CD4-positive, alpha-beta T cell treated with Interleukin-12 subunit alpha and Interleukin-12 subunit beta, for 1 hour (primary cell): ENCODE measurements around the gene PROCA1.

Experiments
- DNase-seq: peaks from one replicate; pipeline ENCODE4 v3.0.0-alpha.2; 2020

The PROCA1 gene

DNA sequence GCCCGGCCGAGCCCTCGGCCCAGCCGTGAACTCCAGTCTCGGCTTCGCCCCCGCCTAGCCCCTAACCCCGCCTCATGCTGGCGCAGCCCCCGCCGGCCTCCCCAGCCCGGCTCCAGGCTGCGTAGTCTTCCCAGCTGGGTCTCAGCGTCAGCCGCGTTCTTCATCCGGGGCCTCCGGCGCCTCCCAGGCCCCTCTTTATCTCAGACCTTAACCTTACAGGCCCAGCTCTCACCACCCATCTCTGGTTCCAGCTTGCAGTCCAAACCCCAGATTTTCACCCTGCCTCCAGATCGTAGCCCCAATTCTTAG lies at the start of gene PROCA1:
Gene PROCA1 (minus strand): TSS at position 166 of the 309 bp plus-strand sequence. CDS start 228 bp downstream, outside the sequence.
- peak; percentile 39 for DNase-seq

DNA sequence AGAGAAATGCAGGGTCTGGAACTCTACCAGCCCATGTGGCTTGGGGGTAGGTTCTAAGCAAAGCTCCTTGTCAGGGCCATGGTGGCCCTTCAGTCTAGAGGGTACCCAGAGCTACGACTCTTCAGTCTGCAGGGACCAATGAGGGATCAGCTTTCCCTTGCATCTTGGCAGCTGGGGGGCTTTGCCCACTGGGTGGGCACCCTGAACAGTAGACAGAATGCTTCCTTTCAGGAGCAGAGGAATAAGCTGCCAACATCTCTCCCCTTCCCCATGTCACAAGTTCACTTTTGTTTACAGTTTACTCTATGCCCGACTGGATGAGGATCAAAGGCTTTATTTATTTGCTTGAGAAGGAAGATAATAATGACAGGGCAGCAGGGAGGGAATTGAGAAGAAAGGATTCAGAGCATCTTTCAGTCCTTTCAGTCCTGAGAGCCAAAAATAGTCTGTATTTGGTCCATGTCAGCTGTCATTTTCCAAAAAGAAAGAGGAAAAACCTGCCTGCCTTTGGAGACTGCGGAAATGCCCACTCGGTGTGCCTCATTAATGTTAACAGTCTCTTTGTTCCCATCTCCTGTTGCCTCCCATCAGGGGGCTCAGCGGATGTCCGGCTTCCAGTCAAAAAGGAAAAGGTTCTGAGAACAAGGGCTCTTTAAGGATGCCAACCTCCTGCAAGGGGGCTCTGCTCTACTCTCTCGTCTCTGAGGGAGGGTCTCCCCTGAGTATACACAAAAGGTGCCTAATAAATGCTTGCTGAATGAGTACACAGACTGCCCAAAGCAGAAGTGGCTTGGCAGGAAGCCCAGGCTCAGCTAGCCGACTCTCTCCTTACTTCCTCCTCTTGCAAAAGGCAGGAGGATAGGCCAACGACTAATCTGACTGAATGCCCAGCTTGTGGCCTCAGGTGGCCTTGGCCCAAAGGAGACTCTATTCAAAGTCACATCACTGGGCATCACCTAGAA lies 49.2 kb upstream of the PROCA1 start:
- DNase-seq, result no peak

DNA sequence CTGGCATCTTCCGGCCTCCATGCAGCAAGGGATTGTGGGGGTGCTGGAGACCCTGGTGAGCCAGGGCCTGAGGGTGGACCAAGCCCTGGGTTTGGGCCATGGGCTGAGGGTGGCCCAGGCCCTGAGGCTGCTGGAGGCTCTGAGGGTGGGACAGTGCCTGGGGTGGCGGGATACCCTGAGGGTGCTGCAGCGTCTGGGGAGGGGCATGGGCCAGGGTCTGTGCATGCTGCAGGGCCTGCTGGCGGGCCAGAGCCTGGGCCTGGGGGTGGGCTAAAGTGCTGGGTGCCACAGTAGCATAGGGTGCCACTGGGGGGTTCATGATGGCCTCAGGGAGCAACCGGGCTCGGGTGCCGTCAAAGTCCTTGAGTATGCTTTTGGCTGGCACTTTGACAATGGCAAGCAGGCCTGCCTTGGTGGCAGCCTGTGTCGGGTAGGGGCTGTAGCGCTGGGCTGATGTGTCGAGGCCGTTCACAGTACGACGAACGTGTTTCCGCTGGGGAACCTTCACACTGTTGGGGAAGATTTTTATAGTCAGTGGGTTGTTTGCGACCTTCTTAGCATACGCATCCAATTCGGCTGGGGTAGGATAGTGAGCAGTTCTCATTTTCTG lies 47.7 kb upstream of the PROCA1 start:
- DNase-seq, result no peak

DNA sequence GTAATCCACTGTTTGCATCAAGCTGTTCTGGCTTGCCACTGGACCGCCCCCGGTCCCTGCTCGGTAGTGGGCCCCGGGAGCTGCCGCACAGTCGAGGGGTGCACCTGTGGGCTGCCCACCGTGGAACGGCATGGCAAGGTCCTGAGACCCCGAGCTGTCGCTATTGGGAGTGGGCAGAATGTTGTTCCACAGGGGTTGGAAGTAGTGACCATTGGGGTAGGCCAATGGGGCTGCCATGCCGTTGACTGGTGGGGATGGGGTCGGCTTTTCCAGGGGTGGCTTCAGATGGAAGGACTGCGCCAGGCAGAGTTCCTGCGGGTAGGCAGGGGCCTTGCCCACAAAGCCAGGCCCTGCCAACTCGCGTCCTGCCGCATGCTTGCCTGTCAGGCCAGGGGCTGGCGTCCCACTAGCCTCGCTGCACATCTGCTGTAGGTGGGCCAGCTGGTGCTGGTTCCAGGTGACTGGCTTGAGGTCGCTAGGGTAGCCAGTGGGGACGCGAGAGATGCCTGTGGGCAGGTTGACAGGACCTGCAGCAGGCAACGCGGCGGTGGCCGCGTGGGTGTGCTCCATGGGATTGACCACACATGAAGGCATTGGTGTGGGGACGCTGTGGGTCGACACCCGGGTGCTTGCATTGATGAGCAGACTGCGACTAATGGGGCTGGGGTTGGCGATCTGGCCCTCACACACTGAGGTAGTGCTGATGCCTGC lies 46.9 kb upstream of the PROCA1 start:
- DNase-seq, result no peak

DNA sequence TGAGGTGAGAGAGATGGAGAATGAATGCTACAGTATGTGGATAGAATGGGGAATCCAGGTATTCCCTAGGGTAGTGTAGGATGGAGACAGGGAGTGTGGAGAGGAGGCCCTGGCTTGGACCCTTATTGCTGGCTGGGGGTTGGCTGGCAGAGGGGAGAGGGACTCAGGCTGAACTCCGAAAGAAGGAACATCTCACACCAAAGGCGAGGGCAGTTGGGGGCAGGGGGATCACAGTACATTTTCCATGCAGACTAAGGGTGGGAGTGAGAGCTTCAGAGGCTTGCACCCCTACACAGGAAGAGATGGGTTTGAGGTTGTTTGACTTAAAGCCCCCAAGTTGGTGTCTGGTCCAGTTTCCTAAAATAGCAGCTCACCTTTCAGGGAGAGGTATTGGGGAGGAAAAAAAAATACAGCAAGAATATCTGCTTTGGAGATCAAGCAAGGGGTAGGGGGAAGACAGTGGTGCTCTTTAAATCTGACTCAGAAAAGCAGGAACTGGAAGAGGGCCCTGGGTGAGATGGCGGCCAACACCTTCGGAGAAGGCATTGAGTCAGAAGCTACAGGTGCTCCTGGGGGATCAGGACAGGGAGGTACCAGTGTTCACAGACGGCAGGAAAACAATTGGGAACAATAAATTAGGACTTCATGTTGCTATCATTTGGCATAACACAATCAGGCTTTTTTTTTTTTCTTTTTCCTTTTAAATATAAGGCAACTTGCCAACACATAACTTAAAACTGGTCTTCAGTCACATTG lies 44.5 kb upstream of the PROCA1 start:
- no peak for DNase-seq

GRCh38 chr17:28755486-28755885 lies 43.8 kb upstream of the PROCA1 start:
- no peak for DNase-seq

DNA sequence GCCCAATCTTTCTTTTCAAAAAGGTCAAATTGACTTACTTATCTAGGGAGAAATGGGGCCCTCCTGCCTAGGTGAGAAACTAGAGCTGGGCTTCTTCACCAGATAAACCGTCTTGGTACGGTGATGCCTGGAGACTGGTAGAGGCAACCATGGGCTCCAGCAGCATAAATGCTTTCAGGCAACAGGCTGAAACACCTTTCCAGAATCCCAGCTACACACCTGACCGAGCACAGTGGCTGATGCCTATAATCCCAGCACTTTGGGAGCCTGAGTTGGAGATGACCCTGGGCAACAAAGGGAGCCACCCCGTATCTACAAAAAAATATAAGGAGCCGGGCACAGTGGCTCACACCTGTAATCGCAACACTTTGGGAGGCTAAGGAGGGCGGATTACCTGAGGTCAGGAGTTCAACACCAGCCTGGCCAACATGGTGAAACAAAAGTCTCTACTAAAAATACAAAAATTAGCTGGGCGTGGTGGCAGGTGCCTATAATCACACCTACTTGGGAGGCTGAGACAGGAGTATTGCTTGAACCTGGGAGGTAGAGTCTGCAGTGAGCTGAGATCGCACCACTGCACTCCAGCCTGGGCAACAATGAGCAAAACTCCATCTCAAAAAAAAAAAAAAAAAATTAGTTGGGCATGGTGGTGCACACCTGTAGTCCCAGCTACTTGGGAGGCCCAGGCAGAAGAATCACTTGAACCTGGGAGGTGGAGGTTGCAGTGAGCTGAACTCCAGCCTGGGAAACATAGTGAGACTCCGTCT lies 40.1 kb upstream of the PROCA1 start:
- no peak for DNase-seq

GRCh38 chr17:28750178-28751047 lies 38.7 kb upstream of the PROCA1 start:
- DNase-seq, result peak; percentile 91

- no peak for DNase-seq
Measured at GRCh38 chr17:28749516-28750177, 38.0 kb upstream of the PROCA1 start.

- DNase-seq, result no peak
Measured at GRCh38 chr17:28748852-28749515, 37.3 kb upstream of the PROCA1 start.

DNA sequence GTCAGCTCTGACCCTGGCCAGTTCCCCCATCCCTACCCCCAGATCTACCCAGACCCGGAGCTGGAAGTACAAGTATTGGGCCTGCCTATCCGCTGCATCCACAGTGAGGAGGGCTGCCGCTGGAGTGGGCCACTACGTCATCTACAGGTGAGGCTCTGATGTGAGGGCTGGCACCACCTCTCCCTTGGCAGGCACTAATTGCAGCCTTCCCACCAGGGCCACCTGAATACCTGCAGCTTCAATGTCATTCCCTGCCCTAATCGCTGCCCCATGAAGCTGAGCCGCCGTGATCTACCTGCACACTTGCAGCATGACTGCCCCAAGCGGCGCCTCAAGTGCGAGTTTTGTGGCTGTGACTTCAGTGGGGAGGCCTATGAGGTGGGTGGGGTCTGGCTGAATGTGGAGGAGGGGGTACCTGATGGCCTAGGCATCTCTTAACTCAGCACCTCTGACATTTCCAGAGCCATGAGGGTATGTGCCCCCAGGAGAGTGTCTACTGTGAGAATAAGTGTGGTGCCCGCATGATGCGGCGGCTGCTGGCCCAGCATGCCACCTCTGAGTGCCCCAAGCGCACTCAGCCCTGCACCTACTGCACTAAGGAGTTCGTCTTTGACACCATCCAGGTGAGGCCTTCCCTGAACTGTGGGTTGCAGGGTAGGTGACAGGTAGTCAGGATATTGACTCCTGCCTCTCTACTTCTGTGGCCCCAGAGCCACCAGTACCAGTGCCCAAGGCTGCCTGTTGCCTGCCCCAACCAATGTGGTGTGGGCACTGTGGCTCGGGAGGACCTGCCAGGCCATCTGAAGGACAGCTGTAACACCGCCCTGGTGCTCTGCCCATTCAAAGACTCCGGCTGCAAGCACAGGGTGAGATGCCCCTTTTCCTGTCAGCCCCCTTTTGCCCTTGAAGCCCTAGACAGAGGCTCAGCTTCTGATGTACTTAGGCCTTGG lies 36.4 kb upstream of the PROCA1 start:
- no peak for DNase-seq

GRCh38 chr17:28747051-28747691 lies 35.5 kb upstream of the PROCA1 start:
- DNase-seq, result no peak

DNA sequence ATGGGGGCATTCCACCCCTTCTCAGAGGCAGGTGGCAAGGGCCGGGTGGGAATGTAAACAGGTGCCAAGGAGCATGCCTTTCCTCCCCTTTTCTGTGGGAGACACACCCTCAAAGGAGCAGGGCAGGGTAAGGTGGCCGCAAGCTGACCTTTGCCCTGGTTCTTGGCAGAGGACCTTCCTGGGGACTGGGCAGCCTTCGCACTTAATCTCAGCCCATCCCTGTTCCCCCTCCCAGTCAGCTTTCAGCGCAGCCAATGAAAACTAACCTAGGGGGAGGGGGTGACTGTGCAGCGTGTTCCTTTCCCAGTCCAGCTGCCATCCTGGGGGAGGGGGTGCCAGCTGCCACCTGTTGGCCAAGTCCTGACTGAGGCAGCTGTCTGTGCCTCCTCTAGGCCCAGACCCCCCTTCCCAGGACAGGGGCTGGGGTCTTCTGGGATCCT lies 34.9 kb upstream of the PROCA1 start:
- no peak for DNase-seq

- no peak for DNase-seq
Measured at GRCh38 chr17:28745786-28746411, 34.2 kb upstream of the PROCA1 start.

DNA sequence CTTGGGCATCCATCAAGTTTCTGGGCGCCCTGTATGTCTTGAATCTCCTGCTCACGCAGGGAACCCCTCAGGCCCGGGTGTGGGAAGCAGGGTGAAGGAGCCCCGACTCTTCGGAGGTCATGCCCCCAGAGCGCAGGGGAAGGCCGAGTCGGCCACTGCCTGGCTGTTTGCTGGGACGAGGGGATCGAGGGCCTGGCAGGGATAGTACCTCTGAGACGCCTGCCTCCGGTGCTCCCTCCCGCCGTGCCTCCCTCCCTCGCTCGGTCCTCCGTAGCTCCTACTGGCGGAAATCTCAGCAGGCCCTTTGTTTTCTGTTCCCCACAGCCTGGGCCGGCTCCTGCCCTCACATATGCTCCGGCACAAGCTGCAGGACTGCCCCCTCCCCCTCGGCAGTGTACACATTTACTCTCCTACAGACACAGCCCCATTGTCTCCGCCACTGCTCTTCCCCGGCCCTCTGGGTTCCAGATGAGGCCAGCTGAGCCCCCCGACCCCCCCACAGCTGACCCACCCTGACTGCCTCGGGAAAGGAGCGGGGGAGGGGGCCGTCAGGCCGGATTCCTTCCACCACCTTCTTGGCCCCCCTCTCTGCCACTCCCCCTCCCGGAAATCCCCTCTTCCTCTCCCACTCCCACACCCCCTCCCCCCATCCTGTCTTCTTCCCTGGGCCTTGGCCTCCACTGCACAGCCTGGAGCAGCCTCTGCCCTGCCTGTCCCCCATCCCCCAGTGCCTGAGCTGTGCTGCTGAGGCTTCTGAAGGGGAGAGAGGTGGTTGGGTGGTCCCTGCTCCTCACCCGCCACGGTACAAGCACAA lies 33.5 kb upstream of the PROCA1 start:
- peak; percentile 42 for DNase-seq

GRCh38 chr17:28744104-28744971 lies 32.6 kb upstream of the PROCA1 start:
- peak; percentile 78 for DNase-seq
